GM21786 (cell line): ENCODE results near the gene MAEA.
"Not testable (repeated sequence)": the region's sequence is repeated elsewhere in the genome, so short reads cannot be mapped to it uniquely, and the experiment has no call there.

Experiments
- ATAC-seq: cut with Tn5 transposase; IDR thresholded peaks from one replicate; pipeline ENCODE4 v1.9.1; 2021; ENCODE audit not compliant: unreplicated experiment

Gene MAEA

GRCh38 chr4:1364217-1364616, 74.5 kb downstream of the MAEA start:
- ATAC-seq, result no peak

GRCh38 chr4:1364748-1365147, 75.1 kb downstream of the MAEA start:
- no peak for ATAC-seq

- no peak for ATAC-seq
Measured at GRCh38 chr4:1365271-1366178, 75.8 kb downstream of the MAEA start.

- ATAC-seq, result no peak
Measured at GRCh38 chr4:1366371-1367229, 76.9 kb downstream of the MAEA start.

- no peak for ATAC-seq
Measured at GRCh38 chr4:1367230-1367935, 77.7 kb downstream of the MAEA start.

GRCh38 chr4:1367936-1368289, 78.2 kb downstream of the MAEA start:
- no peak for ATAC-seq

GRCh38 chr4:1368421-1369090, 78.9 kb downstream of the MAEA start:
- no peak for ATAC-seq

GRCh38 chr4:1369091-1369450, 79.4 kb downstream of the MAEA start:
- ATAC-seq, result no peak

- ATAC-seq, result no peak
Measured at GRCh38 chr4:1369479-1370079, 79.9 kb downstream of the MAEA start.

- ATAC-seq, result no peak
Measured at GRCh38 chr4:1370321-1371124, 80.8 kb downstream of the MAEA start.

GRCh38 chr4:1371176-1372165, 81.8 kb downstream of the MAEA start:
- ATAC-seq, result no peak

- not testable (repeated sequence) for ATAC-seq
Measured at GRCh38 chr4:1372576-1372975, 82.9 kb downstream of the MAEA start.

GRCh38 chr4:1373892-1374705, 84.4 kb downstream of the MAEA start:
- no peak for ATAC-seq

- no peak for ATAC-seq
Measured at GRCh38 chr4:1374706-1375045, 85.0 kb downstream of the MAEA start.

- ATAC-seq, result no peak
Measured at GRCh38 chr4:1375051-1375721, 85.5 kb downstream of the MAEA start.

GRCh38 chr4:1375761-1376322, 86.2 kb downstream of the MAEA start:
- no peak for ATAC-seq

GRCh38 chr4:1376391-1376840, 86.7 kb downstream of the MAEA start:
- ATAC-seq, result no peak
